Body of pancreas (tissue), 4 donors: Measurements from ENCODE around the gene ZSWIM1. TPM values are rescaled to one million over a fixed set of nuclear protein-coding genes. Genes with fewer than 3 reads are reported as not detected.
"Not testable (repeated sequence)": the region's sequence is repeated elsewhere in the genome, so short reads cannot be mapped to it uniquely, and the experiment has no call there.

Experiments
- ATAC-seq: fragments of 150-250 bp; one replicate; pipeline ENCODE4 v1.9.1; 2016
- DNase-seq, 4 donors: peaks; one replicate each; pipeline ENCODE4 v3.0.0-alpha.2; 2019
- H3K27ac ChIP-seq, 4 donors: fragments of 200-600 bp; sonication (generic); 1 replicate in 3 of 4; 2 replicates in 1 of 4; pipeline versions ENCODE4 v1.5.1 to v1.6.1; 2016 to 2019; ENCODE audit warnings: mild to moderate bottlenecking in 1 of 4, mixed read lengths in 1 of 4, moderate library complexity in 1 of 4
- H3K27me3 ChIP-seq, 2 donors: fragments of 200-600 bp; sonication (generic); one replicate each; pipeline ENCODE4 v1.6.0; 2016; ENCODE audit warnings: mild to moderate bottlenecking in 1 of 2
- H3K36me3 ChIP-seq, 2 donors: fragments of 200-600 bp; sonication (generic); replicated peaks in 1 of 2; 2 replicates each; pipeline ENCODE4 v1.5.1; 2016; ENCODE audit warnings: low read depth in 2 of 2; ENCODE audit not compliant: insufficient read depth in 1 of 2
- H3K4me1 ChIP-seq: fragments of 200-600 bp; sonication (generic); one replicate; pipeline ENCODE4 v1.6.0; 2016
- H3K4me3 ChIP-seq, 2 donors: fragments of 200-600 bp; sonication (generic); 1 replicate in 1 of 2; 2 replicates in 1 of 2; pipeline ENCODE4 v1.5.1; 2016 to 2019
- H3K9me3 ChIP-seq, 3 donors: fragments of 200-600 bp; sonication (generic); 1 replicate in 2 of 3; 2 replicates in 1 of 3; pipeline ENCODE4 v1.5.1; 2016
- POLR2A ChIP-seq, 3 donors: fragments of 450-650 bp; IDR thresholded peaks; one replicate each; pipeline ENCODE4 v1.6.1; 2016; ENCODE audit warnings: antibody characterized with exemption in 3 of 3, mild to moderate bottlenecking in 2 of 3
- WGBS, 2 donors: methylation state at CpG; one replicate each; pipeline ENCODE4 v1.1.5; 2017; 5-methylcytosine and 5-hydroxymethylcytosine counted together
- intact Hi-C: fragments of 100-400 bp; cut with DNase I; formaldehyde crosslinking; loops from one replicate; pipeline ENCODE4 v1.15.1; 2023
- total RNA-seq, 2 donors: library from RNA; depleted of rRNA; stranded (reverse); fragments of >200 nt; gene quantifications; one replicate each; pipeline ENCODE4 v1.1.0, GENCODE V29; 2016
- TF ChIP-seq, protein P1 (sequence below), 7 experiments: fragments of 450-650 bp in 4 of 7; fragments of 200-600 bp in 3 of 7; sonication (generic) in 3 of 7; IDR thresholded peaks; one replicate each; pipeline ENCODE4 v1.5.1; 2016 to 2019; ENCODE audit warnings: antibody characterized with exemption in 7 of 7

ZSWIM1 gene
- total RNA-seq, 2 donors from 2014 or later: 5.2 to 7.6 TPM

DNA sequence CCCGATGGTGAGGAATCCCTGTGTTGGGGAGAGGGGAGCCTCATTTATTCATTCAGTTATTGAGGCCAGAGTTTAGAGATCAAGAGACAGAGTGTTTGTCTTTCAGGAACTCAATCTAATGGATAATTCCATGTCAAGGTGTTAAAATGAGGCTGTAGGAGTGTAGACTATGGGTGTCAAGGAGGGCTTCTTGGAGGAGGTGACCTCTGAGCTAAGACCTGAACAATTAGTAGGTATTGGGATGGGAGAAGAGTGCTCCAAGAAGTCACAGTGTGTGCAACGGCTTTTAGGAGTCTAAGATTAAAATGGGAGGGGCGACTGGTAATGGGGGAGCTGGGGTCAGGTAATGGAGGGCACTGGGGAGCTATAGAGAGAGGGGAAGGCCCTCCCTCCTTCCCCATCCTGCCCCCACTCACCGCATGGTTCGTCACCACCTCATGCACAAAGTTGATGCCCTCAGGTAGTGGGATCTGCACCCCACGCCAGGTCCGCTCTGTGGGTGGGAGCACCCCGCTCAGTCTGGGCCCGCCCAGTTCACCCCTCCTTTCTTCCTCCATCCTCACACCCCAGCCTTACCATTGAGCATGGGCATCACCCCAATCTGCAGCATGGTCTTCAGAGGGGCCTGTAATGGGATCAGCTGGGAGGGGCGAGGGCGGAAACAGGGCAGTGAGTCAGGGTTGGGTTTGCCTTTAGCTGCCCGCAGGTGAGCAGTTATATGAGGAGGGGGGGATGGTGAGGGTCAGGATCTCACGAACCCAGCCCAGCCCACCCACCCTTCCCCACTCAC is 18.2 kb downstream of the ZSWIM1 start:
- Histone ChIP-seq H3K9me3 (no peaks in the 10 kb centered on the region), H3K4me1 (no peaks in the 10 kb centered on the region), H3K36me3 (peaks cover 0 to 24% of the 10 kb centered on the region in 2 donors), H3K4me3 (no peak overlapping the region), H3K27me3 (no peaks in the 10 kb centered on the region), H3K27ac (no peak overlapping the region)
- TF ChIP-seq, protein P1, sequence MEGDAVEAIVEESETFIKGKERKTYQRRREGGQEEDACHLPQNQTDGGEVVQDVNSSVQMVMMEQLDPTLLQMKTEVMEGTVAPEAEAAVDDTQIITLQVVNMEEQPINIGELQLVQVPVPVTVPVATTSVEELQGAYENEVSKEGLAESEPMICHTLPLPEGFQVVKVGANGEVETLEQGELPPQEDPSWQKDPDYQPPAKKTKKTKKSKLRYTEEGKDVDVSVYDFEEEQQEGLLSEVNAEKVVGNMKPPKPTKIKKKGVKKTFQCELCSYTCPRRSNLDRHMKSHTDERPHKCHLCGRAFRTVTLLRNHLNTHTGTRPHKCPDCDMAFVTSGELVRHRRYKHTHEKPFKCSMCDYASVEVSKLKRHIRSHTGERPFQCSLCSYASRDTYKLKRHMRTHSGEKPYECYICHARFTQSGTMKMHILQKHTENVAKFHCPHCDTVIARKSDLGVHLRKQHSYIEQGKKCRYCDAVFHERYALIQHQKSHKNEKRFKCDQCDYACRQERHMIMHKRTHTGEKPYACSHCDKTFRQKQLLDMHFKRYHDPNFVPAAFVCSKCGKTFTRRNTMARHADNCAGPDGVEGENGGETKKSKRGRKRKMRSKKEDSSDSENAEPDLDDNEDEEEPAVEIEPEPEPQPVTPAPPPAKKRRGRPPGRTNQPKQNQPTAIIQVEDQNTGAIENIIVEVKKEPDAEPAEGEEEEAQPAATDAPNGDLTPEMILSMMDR (IDR thresholded peaks at IDR 0.05): no peak
- no peak for TF ChIP-seq POLR2A (IDR thresholded peaks at IDR 0.05)
- ATAC-seq (no peak), DNase-seq (no peak)
- 84% methylated on average over 11 to 13 of the region's 13 CpGs for WGBS, 2 donors
- intact Hi-C loops: loop anchor here (10.0 kb wide), 1 partner anchor 66 kb away; no protein-coding TSS in a partner anchor

DNA sequence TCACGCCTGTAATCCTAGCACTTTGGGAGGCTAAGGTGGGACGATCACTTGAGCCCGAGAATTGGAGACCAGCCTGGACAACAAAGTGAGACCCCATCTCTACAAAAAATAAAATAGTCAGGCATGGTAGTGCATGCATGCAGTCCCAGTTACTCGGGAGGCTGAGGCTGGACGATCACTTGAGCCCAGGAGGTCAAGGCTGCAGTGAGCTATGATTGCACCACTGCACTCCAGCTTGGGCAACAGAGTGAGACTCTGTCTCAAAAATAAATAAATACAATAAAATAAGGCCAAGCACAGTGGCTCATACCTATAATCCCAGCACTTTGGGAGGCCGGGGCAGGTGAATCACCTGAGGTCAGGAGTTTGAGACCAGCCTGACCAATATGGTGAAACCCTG is 20.3 kb downstream of the ZSWIM1 start:
- H3K36me3 ChIP-seq: peaks cover 0 to 21% of the 10 kb centered on the region in 2 donors
- ATAC-seq, intact Hi-C loops, H3K9me3 ChIP-seq, H3K4me1 ChIP-seq, DNase-seq, H3K27ac ChIP-seq, H3K27me3 ChIP-seq, H3K4me3 ChIP-seq: not testable (repeated sequence)
- 92 to 95% methylated on average over 6 of the region's 6 CpGs for whole genome bisulfite sequencing, 2 donors

DNA sequence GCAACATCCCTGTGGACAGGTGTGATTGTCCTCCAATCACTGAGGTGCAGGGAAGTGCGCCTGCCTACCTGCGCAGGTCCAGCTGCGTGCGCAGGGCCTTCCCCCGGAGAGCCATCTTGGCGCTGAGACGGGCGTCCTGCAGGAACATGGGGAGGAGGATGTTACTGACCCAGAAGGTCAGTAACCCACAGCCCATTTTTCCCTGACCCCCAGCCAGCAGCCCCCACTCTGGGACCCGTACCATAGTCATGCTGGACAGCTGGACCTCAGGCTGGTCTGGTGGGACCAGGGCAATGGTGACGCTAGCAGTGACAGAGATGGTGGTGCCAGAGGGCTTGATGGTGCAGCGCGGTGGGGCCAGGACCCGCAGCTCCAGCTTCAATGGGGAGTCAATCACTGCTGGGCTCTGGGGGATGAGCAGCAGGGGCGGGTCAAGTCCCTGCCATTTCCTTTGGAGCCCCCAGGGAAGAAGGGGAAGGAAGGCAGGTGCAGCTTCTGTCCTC is 21.2 kb downstream of the ZSWIM1 start:
- no peak for DNase-seq
- peaks cover 0 to 21% of the 10 kb centered on the region in 2 donors for H3K36me3 ChIP-seq
- WGBS, 2 donors: 91 to 100% methylated on average over 9 to 14 of the region's 14 CpGs

DNA sequence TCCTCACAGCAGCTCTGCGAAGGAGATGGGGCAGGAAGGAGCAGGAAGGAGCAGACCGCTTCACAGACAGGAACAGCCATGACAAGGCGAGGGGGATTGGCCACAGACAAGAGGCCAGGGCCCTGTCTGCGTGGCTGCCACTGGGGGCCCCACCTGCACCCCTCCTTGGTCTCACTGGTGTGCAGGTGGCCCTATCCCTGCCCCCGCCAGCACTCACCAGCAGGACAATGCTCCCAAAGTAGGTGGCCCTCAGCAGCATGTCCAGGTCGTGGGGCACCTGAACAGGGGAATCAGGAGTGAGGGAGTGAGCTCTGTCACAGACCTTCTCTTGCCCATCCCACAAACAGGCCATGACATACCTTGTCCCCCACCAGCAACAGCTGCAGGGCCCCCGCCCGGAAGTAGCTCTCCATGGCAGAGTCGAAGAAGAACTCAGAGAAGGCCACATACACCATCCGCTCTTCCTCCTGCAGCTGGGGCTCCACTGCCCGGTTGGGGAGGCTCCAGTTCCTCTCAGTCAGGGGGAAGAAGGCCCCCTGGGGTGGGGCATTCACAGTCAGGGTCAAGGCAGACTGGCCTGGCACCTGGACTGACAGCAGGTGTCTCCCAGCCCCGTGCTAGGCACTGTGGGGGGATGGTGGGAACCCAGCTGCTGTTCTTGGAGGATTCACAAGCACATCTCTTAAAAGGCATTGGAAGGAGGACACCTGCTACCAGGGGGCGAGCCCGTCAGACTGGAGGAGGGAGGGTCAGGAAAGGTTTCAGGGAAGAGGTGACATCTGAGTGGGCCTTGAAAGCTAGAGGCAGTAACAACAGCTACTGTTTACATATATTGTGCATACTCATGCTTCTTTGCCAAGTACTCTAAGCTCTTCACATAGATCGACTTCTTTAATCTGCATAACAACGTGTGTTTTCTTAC is 23.8 kb downstream of the ZSWIM1 start:
- Histone ChIP-seq H3K27me3 (no peaks in the 10 kb centered on the region), H3K9me3 (no peaks in the 10 kb centered on the region), H3K36me3 (peaks cover 0 to 15% of the 10 kb centered on the region in 2 donors), H3K27ac (no peak overlapping the region), H3K4me1 (no peaks in the 10 kb centered on the region), H3K4me3 (no peak overlapping the region)
- no peak for TF ChIP-seq POLR2A (IDR thresholded peaks at IDR 0.05)
- TF ChIP-seq, protein P1 (IDR thresholded peaks at IDR 0.05): no peak
- intact Hi-C loops: no loop called here
- DNase-seq (no peak), ATAC-seq (no peak)
- WGBS, 2 donors: 79 to 82% methylated on average over 7 to 16 of the region's 16 CpGs

More for the DNA sequence above, 21.2 kb downstream of the ZSWIM1 start:
- H3K9me3 ChIP-seq: no peaks in the 10 kb centered on the region
- H3K4me3 ChIP-seq: no peak overlapping the region
- intact Hi-C loops: no loop called here
- ATAC-seq: no peak
- H3K27me3 ChIP-seq: no peaks in the 10 kb centered on the region
- H3K4me1 ChIP-seq: no peaks in the 10 kb centered on the region
- no peak for TF ChIP-seq POLR2A (IDR thresholded peaks at IDR 0.05)
- TF ChIP-seq, protein P1 (IDR thresholded peaks at IDR 0.05): no peak
- no peak overlapping the region for H3K27ac ChIP-seq

DNA sequence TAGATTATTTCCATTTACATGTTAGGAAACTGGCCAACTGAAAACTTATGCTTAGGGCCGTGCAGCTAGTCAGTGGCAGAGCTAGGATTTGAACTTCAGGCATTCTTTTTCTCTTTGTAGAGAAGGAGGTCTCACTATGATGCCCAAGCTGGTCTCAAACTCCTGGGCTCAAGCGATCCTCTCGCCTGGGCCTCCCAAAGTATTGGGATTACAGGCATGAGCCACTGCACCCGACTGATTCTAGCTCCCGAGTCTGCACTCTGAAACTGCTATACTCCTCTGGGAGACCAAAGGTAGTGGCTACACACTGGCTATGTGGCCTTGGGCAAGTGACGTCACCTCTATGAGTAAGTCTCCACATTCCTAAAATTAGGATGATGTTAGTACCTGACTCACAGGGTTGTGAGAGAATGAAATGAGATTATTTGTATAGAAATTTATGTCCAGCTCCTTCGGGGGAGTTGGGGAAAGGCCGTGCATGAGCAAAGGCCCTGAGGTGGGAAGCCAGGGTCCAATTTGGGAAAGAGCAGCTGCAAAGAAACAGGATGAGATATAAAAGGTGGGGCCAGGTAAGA is 24.6 kb downstream of the ZSWIM1 start:
- Histone ChIP-seq H3K27ac (no peak overlapping the region), H3K4me1 (no peaks in the 10 kb centered on the region), H3K4me3 (no peak overlapping the region), H3K9me3 (no peaks in the 10 kb centered on the region), H3K27me3 (no peaks in the 10 kb centered on the region), H3K36me3 (peaks cover 0 to 15% of the 10 kb centered on the region in 2 donors)
- WGBS, 2 donors: 88 to 89% methylated on average over 6 to 8 of the region's 8 CpGs
- ATAC-seq: no peak
- DNase-seq: no peak
- TF ChIP-seq POLR2A (IDR thresholded peaks at IDR 0.05): no peak
- TF ChIP-seq, protein P1 (IDR thresholded peaks at IDR 0.05): no peak
- intact Hi-C loops: no loop called here
